Activated CD8-positive, alpha-beta memory T cell treated with anti-CD3 and anti-CD28 coated beads, Interleukin-2, amount 50 U/mL, for 4 hours (primary cell): Measurements from ENCODE around the gene WASL.
"Not testable (repeated sequence)": the region's sequence is repeated elsewhere in the genome, so short reads cannot be mapped to it uniquely, and the experiment has no call there.

Experiments
- DNase-seq: peaks from one replicate; pipeline ENCODE4 v3.0.0-alpha.2; 2020

Gene WASL

GRCh38 chr7:123729218-123729578, 19.6 kb downstream of the WASL start:
- DNase-seq = no peak

GRCh38 chr7:123727071-123727837, 21.5 kb downstream of the WASL start:
- DNase-seq = no peak

- no peak for DNase-seq
These were observed 23.1 kb downstream of the WASL start for GRCh38 chr7:123725586-123726171.

- no peak for DNase-seq
These were observed 24.0 kb downstream of the WASL start for GRCh38 chr7:123724817-123725253.

GRCh38 chr7:123723913-123724312, 24.9 kb downstream of the WASL start:
- DNase-seq = no peak

GRCh38 chr7:123720527-123720926, 28.3 kb downstream of the WASL start:
- DNase-seq = not testable (repeated sequence)

GRCh38 chr7:123719197-123719721, 29.5 kb downstream of the WASL start:
- DNase-seq = no peak

GRCh38 chr7:123718773-123719172, 30.0 kb downstream of the WASL start:
- DNase-seq = no peak

- no peak for DNase-seq
These were observed 31.1 kb downstream of the WASL start for GRCh38 chr7:123717689-123718088.

GRCh38 chr7:123716877-123717276, 31.9 kb downstream of the WASL start:
- DNase-seq = no peak

- DNase-seq = no peak
These were observed 33.0 kb downstream of the WASL start for GRCh38 chr7:123715799-123716198.

GRCh38 chr7:123715198-123715597, 33.6 kb downstream of the WASL start:
- no peak for DNase-seq

- no peak for DNase-seq
These were observed 34.3 kb downstream of the WASL start for GRCh38 chr7:123714296-123715080.

GRCh38 chr7:123712619-123713018, 36.2 kb downstream of the WASL start:
- no peak for DNase-seq

GRCh38 chr7:123711832-123712293, 36.9 kb downstream of the WASL start:
- DNase-seq = no peak

GRCh38 chr7:123710683-123711082, 38.1 kb downstream of the WASL start:
- DNase-seq = no peak

- no peak for DNase-seq
These were observed 39.3 kb downstream of the WASL start for GRCh38 chr7:123709525-123709924.

- no peak for DNase-seq
These were observed 43.4 kb downstream of the WASL start for GRCh38 chr7:123705211-123705901.

GRCh38 chr7:123695944-123696677, 52.7 kb downstream of the WASL start:
- DNase-seq = no peak

- no peak for DNase-seq
These were observed 56.3 kb downstream of the WASL start for GRCh38 chr7:123692471-123692877.

- DNase-seq = no peak
These were observed 58.3 kb downstream of the WASL start for GRCh38 chr7:123690550-123690949.

GRCh38 chr7:123689250-123689649, 59.6 kb downstream of the WASL start:
- no peak for DNase-seq
